Uterus (tissue), 2 donors: ENCODE measurements around the gene TMEM132E.

Experiments used
- CTCF ChIP-seq, 4 experiments: fragments of 200-600 bp in 2 of 4; fragments of 450-650 bp in 2 of 4; sonication (generic) in 2 of 4; IDR thresholded peaks; one replicate each; pipeline ENCODE4 v1.5.1; 2016 to 2019; ENCODE audit warnings: antibody characterized with exemption in 4 of 4, mild to moderate bottlenecking in 2 of 4, moderate library complexity in 1 of 4
- POLR2A ChIP-seq, 2 donors: fragments of 450-650 bp; IDR thresholded peaks; one replicate each; pipeline ENCODE4 v1.6.1; 2016; ENCODE audit warnings: antibody characterized with exemption in 2 of 2, mild to moderate bottlenecking in 1 of 2, moderate library complexity in 1 of 2

GRCh38 chr17:34638526-34639260 is 59.3 kb downstream of the TMEM132E start:
- TF ChIP-seq CTCF (IDR thresholded peaks at IDR 0.05) (no peak), POLR2A (IDR thresholded peaks at IDR 0.05) (no peak)
